HEK293 (cell line): ENCODE measurements around the gene PBXIP1.

Experiments used
- CTCF ChIP-seq: fragments of 450-650 bp; formaldehyde crosslinking; IDR thresholded peaks from 2 replicates; pipeline ENCODE4 v1.5.1; 2016; ENCODE audit warnings: missing biosample characterization, missing genetic modification characterization
- REPIN1 ChIP-seq: fragments of 450-650 bp; formaldehyde crosslinking; IDR thresholded peaks from 2 replicates; pipeline ENCODE4 v1.5.1; 2017; ENCODE audit warnings: missing biosample characterization, missing genetic modification characterization, low read depth
- ZNF596 ChIP-seq: fragments of 450-650 bp; IDR thresholded peaks from 2 replicates; pipeline ENCODE4 v1.5.0; 2018; ENCODE audit warnings: missing biosample characterization, mild to moderate bottlenecking, missing genetic modification characterization, moderate library complexity

- TF ChIP-seq REPIN1 (tag by site-specific recombination): no peak
- no peak for TF ChIP-seq CTCF (tag by site-specific recombination)
- no peak for TF ChIP-seq ZNF596 (tag by site-specific recombination)
These were observed 31.4 kb upstream of the PBXIP1 start for GRCh38 chr1:154987326-154987725.
